Endothelial cell (in vitro differentiated cells): ENCODE results near the gene CCRL2. TPM values are rescaled to one million over a fixed set of nuclear protein-coding genes. Genes with fewer than 3 reads are reported as not detected.
"Not testable (repeated sequence)": the region's sequence is repeated elsewhere in the genome, so short reads cannot be mapped to it uniquely, and the experiment has no call there.

ENCODE experiments used
- DNase-seq: peaks from one replicate; pipeline ENCODE4 v3.0.0; 2021; ENCODE audit warnings: low spot score
- H3K27ac Mint-ChIP-seq: one replicate; pipeline ENCODE4 v1.8.0; 2021; ENCODE audit warnings: mixed read lengths, inconsistent platforms; ENCODE audit not compliant: unreplicated experiment
- H3K27me3 Mint-ChIP-seq: one replicate; pipeline ENCODE4 v1.8.0; 2021; ENCODE audit warnings: mild to moderate bottlenecking, moderate library complexity, mixed read lengths, inconsistent platforms; ENCODE audit not compliant: unreplicated experiment
- H3K36me3 Mint-ChIP-seq: one replicate; pipeline ENCODE4 v1.8.0; 2021; ENCODE audit warnings: mild to moderate bottlenecking, low read depth, mixed read lengths, inconsistent platforms; ENCODE audit not compliant: unreplicated experiment
- H3K4me1 Mint-ChIP-seq: one replicate; pipeline ENCODE4 v1.8.0; 2021; ENCODE audit warnings: mild to moderate bottlenecking, mixed read lengths, inconsistent platforms; ENCODE audit not compliant: unreplicated experiment
- H3K4me3 Mint-ChIP-seq: one replicate; pipeline ENCODE4 v1.8.0; 2021; ENCODE audit warnings: mild to moderate bottlenecking, mixed read lengths, inconsistent platforms; ENCODE audit not compliant: unreplicated experiment
- H3K9me3 Mint-ChIP-seq: one replicate; pipeline ENCODE4 v1.8.0; 2021; ENCODE audit warnings: mixed read lengths, inconsistent platforms; ENCODE audit not compliant: unreplicated experiment
- total RNA-seq: library from RNA; stranded (reverse); fragmentation: NEBNext Ultra II Directional; extraction: Animal tissue kit (Norgen Biotek cat#: 25700); gene quantifications from one replicate; pipeline ENCODE4 v1.2.1, GENCODE V29; 2021; ENCODE audit not compliant: unreplicated experiment
- TF ChIP-seq, protein P1 (sequence below): fragments of 200-600 bp; sonication (generic); IDR thresholded peaks from one replicate; pipeline ENCODE4 v1.5.0; 2021; ENCODE audit warnings: antibody characterized with exemption; ENCODE audit not compliant: unreplicated experiment

Gene CCRL2
- total RNA-seq, 1 donor from 2014 or later = 1.4 TPM

- no peak overlapping the region for H3K27ac Mint-ChIP-seq
Observed at GRCh38 chr3:46380471-46381221, 26.4 kb upstream of the CCRL2 start.

DNA sequence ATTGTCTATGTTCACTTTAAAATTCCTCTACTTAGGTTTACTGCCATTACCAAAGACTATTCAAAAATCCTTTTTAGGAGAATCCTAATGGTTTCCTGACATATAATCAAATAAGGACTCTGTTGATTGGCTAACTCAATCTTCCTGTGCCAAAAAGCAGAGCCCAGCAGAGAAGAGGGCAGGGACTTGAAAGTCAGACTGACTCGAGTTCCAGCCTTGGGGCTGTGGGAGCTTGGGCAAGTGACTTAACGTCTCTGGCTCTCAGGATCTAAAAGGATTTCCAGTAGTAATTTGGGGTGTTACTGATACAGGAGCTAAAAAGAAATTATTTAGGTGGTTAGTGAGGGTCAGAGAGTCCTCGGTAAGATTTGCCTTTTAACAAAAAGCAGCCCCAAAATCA is 25.4 kb upstream of the CCRL2 start:
- Mint-ChIP-seq H3K36me3 (no peaks in the 10 kb centered on the region), H3K27me3 (no peaks in the 10 kb centered on the region), H3K4me3 (no peak overlapping the region), H3K4me1 (peaks cover 8% of the 10 kb centered on the region), H3K9me3 (no peaks in the 10 kb centered on the region), H3K27ac (no peak overlapping the region)
- TF ChIP-seq, protein P1, sequence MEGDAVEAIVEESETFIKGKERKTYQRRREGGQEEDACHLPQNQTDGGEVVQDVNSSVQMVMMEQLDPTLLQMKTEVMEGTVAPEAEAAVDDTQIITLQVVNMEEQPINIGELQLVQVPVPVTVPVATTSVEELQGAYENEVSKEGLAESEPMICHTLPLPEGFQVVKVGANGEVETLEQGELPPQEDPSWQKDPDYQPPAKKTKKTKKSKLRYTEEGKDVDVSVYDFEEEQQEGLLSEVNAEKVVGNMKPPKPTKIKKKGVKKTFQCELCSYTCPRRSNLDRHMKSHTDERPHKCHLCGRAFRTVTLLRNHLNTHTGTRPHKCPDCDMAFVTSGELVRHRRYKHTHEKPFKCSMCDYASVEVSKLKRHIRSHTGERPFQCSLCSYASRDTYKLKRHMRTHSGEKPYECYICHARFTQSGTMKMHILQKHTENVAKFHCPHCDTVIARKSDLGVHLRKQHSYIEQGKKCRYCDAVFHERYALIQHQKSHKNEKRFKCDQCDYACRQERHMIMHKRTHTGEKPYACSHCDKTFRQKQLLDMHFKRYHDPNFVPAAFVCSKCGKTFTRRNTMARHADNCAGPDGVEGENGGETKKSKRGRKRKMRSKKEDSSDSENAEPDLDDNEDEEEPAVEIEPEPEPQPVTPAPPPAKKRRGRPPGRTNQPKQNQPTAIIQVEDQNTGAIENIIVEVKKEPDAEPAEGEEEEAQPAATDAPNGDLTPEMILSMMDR = no peak
- no peak for DNase-seq

More at GRCh38 chr3:46380471-46381221, 26.4 kb upstream of the CCRL2 start:
- TF ChIP-seq, protein P1 = no peak
- H3K9me3 Mint-ChIP-seq = no peaks in the 10 kb centered on the region
- no peaks in the 10 kb centered on the region for H3K27me3 Mint-ChIP-seq
- H3K4me1 Mint-ChIP-seq = peaks cover 10% of the 10 kb centered on the region
- no peak for DNase-seq
- H3K36me3 Mint-ChIP-seq = no peaks in the 10 kb centered on the region
- H3K4me3 Mint-ChIP-seq = no peak overlapping the region

- Mint-ChIP-seq H3K9me3 (no peaks in the 10 kb centered on the region), H3K36me3 (no peaks in the 10 kb centered on the region), H3K27ac (no peak overlapping the region), H3K27me3 (no peaks in the 10 kb centered on the region), H3K4me3 (no peak overlapping the region), H3K4me1 (peaks cover 8% of the 10 kb centered on the region)
- DNase-seq = no peak
- TF ChIP-seq, protein P1 = no peak
Observed at GRCh38 chr3:46383211-46383950, 23.7 kb upstream of the CCRL2 start.

DNA sequence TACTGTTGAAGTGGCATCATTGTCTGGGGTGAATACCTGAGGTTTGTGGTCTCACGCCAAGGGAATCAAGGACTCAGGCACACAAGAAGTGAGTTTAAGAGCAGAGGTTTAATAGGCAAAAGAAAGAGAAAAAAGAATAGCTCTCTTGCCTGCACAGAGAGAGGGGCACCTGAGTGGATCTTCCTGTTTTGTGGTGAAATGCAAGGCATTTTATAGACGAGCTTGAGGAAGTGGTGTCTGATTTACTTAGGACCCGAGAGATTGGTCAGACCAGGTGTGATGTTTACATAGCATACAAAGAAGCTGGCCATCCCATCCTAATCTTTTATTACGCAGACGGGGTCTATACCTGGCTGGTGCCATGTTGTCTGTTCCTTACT is 23.1 kb upstream of the CCRL2 start:
- no peaks in the 10 kb centered on the region for H3K36me3 Mint-ChIP-seq
- TF ChIP-seq, protein P1 = no peak
- no peak overlapping the region for H3K4me3 Mint-ChIP-seq
- H3K27ac Mint-ChIP-seq = no peak overlapping the region
- H3K9me3 Mint-ChIP-seq = no peaks in the 10 kb centered on the region
- no peaks in the 10 kb centered on the region for H3K27me3 Mint-ChIP-seq
- no peak for DNase-seq
- H3K4me1 Mint-ChIP-seq = peaks cover 8% of the 10 kb centered on the region

DNA sequence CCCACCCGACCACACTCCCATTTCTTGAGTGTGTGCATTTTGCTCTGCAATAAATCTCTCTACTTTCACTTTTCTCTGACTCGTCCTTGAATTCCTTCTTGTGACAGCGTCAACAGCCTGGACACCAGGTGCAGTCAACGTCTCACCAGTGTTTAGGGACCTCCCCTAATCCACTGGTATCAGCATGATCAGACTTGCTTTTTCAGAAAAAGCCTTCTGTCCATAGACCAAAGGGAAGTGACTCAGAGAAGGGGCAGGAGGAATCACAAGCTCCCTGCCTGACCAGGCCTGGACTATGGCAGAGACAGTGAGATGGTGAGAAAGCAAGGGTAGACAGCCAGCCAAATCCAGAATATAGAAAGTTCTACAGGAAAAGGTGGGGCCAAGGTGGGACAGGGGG is 20.9 kb upstream of the CCRL2 start:
- DNase-seq = no peak
- H3K27me3 Mint-ChIP-seq = no peaks in the 10 kb centered on the region
- H3K4me3 Mint-ChIP-seq = no peak overlapping the region
- H3K4me1 Mint-ChIP-seq = peaks cover 8% of the 10 kb centered on the region
- H3K36me3 Mint-ChIP-seq = no peaks in the 10 kb centered on the region
- H3K9me3 Mint-ChIP-seq = no peaks in the 10 kb centered on the region
- H3K27ac Mint-ChIP-seq = no peak overlapping the region
- TF ChIP-seq, protein P1 = no peak

DNA sequence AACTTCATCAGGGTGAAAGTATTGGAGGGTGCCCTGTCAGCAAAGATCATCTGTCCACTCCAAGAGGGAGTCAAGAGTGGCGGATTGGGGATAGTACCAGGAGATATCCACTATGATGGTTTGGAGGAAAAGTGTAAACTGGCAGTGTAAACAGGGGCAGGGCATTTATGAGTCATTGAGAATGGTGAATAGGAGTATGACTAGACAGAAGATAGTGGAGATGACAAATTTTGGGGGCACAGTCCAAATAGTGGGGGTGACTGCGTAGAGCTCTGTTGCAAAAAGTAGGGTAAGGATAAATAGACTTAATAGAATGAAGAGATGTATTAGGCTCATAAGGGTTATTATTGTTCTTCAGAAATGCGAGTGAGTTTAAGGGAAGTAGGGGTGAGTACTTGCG is 18.2 kb upstream of the CCRL2 start:
- H3K4me3 Mint-ChIP-seq, H3K9me3 Mint-ChIP-seq, DNase-seq, H3K36me3 Mint-ChIP-seq, H3K27ac Mint-ChIP-seq, H3K4me1 Mint-ChIP-seq, H3K27me3 Mint-ChIP-seq: not testable (repeated sequence)
